ENCODE measurements around the gene STON2.
A peak's percentile ranks its signal among the peaks of the same experiment; 100 is the strongest.

Gene STON2

GRCh38 chr14:81301371-81301770 lies 98.8 kb downstream of the STON2 start:
- no peak for DNase-seq

DNA sequence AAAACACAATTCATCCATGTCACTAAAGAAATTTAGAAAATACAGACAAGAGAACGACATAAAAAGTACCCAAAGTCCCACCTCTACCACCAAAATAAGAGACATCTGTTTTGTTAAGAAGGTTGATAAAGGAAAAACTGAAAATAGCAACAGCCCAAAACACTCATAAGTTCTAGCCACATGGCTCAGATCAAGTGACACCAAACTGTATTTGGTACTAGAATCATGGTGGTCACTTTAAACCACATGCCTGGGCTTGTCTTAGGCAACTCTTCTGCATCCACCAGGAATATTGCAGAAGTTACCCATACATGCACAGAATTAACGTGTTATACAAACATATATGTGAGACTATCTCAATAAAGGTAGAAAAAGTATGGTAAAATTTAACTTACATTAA lies 101.2 kb downstream of the STON2 start:
- no peak for DNase-seq

DNA sequence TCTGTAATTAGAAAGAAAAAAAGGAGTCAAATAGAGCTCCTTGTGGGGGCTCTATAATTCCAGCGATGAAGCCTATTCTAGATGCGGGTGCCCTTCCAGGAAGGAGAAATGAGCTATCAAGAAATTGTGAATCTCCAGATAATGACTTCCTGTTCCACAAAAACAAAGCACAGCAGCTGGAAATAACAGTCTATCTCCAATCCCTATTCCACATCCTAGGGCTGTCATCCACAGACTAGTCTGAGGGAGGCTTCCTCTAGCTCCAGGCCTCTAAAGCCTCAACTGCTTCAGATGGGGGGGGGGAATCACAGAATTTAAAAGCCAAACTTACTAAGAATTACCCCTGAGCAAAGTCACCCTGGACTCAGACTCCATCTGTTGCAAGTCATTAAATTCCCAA lies 102.0 kb downstream of the STON2 start:
- DNase-seq = no peak

DNA sequence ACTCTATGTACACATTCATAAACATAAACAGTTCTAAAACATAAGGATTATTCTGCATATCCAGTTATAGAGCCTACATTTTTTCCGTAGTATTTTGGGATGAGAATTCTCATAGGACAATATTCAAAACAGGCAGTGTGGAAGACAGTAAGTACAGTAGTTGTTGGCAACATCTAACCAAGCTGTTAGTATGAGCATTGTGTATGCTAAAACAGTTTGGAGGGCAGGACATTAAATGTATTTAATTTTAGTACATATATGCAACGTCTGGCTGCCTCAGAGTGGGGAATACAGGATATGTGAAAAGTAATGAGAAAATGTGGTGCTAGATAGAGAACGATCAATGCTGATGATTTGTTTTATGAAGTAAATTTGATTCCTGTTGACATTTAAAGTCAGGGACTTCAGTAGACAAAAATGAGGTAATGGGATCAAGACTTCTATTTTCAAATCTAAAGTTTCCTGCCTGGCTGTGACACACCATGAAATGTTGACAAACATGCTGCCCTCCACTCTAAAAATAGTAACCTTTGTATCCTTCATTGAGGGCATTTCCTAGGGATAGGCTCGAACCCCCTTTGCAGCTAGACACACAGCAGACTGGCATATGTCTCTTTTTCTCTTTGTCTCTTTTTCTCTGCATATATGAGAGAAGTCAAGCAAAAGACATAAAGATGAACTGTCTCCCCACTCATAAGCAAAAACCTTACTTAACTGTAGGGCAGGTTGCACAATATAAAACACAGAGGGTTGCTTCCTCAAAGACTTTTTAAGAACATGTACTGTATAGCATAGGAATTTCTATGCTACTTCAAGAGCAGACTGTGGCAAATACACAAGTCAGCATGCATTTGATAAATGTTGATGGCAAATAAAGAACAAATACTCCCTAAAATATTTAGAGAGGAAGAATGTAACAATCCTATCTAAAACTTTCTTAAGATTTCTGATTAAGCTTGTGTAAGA lies 103.9 kb downstream of the STON2 start:
- DNase-seq = no peak

- no peak for DNase-seq
Measured at GRCh38 chr14:81289516-81289915, 110.6 kb downstream of the STON2 start.

DNA sequence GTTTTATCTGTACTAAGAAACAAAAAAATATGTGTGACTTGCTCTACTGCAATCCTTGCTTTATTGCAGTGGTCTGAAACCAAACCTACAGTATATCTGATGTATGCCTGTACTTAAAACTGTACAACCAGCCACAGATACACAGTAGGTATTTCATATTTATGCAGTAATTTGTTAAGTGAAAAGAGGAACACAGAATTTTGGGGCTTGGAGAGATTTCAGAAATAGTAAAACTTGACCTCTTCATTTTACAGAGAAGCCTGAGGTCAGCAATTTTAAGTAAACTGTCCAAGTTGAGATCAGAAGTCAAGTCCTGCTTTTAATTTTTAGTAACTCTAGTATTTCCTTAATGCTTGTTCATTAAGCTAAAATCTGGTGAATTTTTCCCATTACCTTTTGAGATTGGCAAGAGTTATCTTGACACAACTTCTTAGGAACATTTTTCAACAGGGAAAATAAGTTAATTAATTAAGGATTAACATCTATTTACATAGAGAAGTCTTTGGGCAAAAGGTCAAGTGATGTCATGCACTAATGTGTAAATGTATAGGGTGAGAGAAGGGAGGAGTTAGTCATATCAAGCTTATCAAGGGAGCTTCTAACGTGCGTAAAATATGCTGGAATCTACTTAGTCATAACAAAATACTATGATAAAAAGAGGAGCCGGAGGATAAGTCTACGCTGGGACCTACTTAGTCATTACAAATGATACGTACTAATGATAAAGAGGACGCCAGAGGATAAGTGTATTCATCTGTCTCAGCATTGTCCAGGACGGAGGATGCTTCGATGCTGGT lies 113.4 kb downstream of the STON2 start:
- DNase-seq = no peak

- no peak for DNase-seq
Measured at GRCh38 chr14:81285245-81285644, 114.9 kb downstream of the STON2 start.

GRCh38 chr14:81281332-81281731 lies 118.8 kb downstream of the STON2 start:
- DNase-seq = no peak

DNA sequence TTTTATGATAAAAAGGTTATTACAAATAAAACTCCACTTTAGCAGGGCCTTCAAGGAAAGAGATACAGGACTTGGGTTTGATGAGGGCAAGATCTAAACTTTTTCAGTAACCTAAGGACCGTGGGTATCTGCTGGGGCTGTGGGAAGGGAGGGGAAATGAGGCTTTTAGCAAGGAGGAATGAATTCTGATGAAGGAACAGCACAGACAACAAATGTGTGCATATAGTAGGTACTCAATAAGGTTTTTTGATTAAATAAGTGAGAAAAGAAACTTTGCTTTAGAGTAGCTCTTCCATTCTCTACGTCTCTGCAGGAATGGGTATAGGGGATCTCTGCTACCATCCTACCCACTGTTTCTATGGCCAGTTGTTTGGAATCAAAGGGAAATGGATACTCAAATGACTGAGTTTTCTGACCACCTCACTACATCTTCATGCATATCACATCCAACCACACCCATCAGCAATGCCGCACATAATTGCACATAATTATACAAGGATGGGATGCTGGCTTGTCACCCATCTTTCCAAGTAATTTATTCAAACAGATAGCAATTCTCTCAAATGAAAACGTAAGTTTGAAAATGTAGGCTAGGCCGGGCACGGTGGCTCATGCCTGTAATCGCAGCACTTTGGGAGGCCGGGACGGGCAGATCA lies 119.9 kb downstream of the STON2 start:
- DNase-seq = no peak

- no peak for DNase-seq
Measured at GRCh38 chr14:81277096-81277495, 123.0 kb downstream of the STON2 start.

GRCh38 chr14:81276073-81277069 lies 123.8 kb downstream of the STON2 start:
- no peak for DNase-seq

- DNase-seq = no peak
Measured at GRCh38 chr14:81275305-81276072, 124.6 kb downstream of the STON2 start.

GRCh38 chr14:81273961-81274575 lies 126.1 kb downstream of the STON2 start:
- DNase-seq = no peak

- no peak for DNase-seq
Measured at GRCh38 chr14:81273521-81273920, 126.6 kb downstream of the STON2 start.

DNA sequence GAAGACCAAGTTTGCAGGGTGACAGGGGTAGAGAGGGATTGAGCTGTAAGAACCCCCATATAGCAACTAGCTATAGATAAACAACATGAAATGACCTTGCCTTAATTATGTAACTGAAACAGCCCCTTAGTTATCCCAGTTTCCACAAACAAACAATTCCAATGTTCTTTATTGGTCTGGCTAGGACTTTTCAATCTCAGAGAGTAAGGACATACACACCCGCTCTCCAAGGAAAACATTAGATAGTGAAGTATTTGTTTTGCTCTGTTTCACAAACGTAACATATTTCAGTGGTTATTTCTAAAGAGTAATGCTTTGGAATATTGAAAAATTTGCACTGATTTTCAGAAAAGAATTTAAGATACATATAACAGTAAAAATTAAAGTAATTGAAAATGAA lies 127.8 kb downstream of the STON2 start:
- no peak for DNase-seq

- DNase-seq = no peak
Measured at GRCh38 chr14:81269979-81270375, 130.1 kb downstream of the STON2 start.

GRCh38 chr14:81269100-81269978 lies 130.8 kb downstream of the STON2 start:
- peak; percentile 60 for DNase-seq

- DNase-seq = no peak
Measured at GRCh38 chr14:81268016-81268416, 132.1 kb downstream of the STON2 start.

GRCh38 chr14:81265636-81266169 lies 134.4 kb downstream of the STON2 start:
- DNase-seq = no peak

All from fibroblast of skin of right biceps (primary cell).